Endodermal cell (in vitro differentiated cells): Measurements from ENCODE around the gene JAZF1. TPM values are rescaled to one million over a fixed set of nuclear protein-coding genes. Genes with fewer than 3 reads are reported as not detected.

ENCODE experiments used
- DNase-seq: peaks from one replicate; pipeline ENCODE4 v3.0.0-alpha.2; 2017
- H3K27ac ChIP-seq: 2 replicates; pipeline ENCODE4 v1.5.1; 2013; ENCODE audit warnings: mild to moderate bottlenecking, low read depth, low read length, moderate library complexity
- H3K27me3 ChIP-seq: 2 replicates; pipeline ENCODE4 v1.6.1; 2013; ENCODE audit warnings: mild to moderate bottlenecking, low read length, moderate library complexity; ENCODE audit not compliant: insufficient read depth, control insufficient read depth, poor library complexity, severe bottlenecking
- H3K36me3 ChIP-seq: 2 replicates; pipeline ENCODE4 v1.7.0; 2013; ENCODE audit warnings: mild to moderate bottlenecking, low read length, moderate library complexity; ENCODE audit not compliant: control insufficient read depth, insufficient read depth
- H3K4me1 ChIP-seq: one replicate; pipeline ENCODE4 v1.7.0; 2013; ENCODE audit warnings: low read length; ENCODE audit not compliant: control insufficient read depth, insufficient read depth
- H3K4me3 ChIP-seq: 2 replicates; pipeline ENCODE4 v1.5.1; 2013; ENCODE audit warnings: mild to moderate bottlenecking, low read length, moderate library complexity
- H3K9ac ChIP-seq: 2 replicates; pipeline ENCODE4 v1.6.1; 2013; ENCODE audit warnings: mild to moderate bottlenecking, low read length, moderate library complexity; ENCODE audit not compliant: poor library complexity, severe bottlenecking; ENCODE audit errors: extremely low read depth
- H3K9me3 ChIP-seq: 2 replicates; pipeline ENCODE4 v1.6.1; 2013; ENCODE audit warnings: mild to moderate bottlenecking, low read length, moderate library complexity; ENCODE audit not compliant: control insufficient read depth
- H3K27ac Mint-ChIP-seq: 2 replicates; pipeline ENCODE4 v1.8.0; 2020; ENCODE audit warnings: mixed read lengths
- H3K27me3 Mint-ChIP-seq: 2 replicates; pipeline ENCODE4 v1.8.0; 2021; ENCODE audit warnings: mild to moderate bottlenecking, mixed read lengths; ENCODE audit not compliant: insufficient read depth
- H3K36me3 Mint-ChIP-seq: 2 replicates; pipeline ENCODE4 v1.8.0; 2020; ENCODE audit warnings: low read depth, mixed read lengths
- H3K4me1 Mint-ChIP-seq: 2 replicates; pipeline ENCODE4 v1.8.0; 2020; ENCODE audit warnings: mixed read lengths
- H3K4me3 Mint-ChIP-seq: 2 replicates; pipeline ENCODE4 v1.8.0; 2020; ENCODE audit warnings: mild to moderate bottlenecking, moderate library complexity, mixed read lengths
- H3K9me3 Mint-ChIP-seq: 2 replicates; pipeline ENCODE4 v1.8.0; 2020; ENCODE audit warnings: mild to moderate bottlenecking, mixed read lengths
- CTCF ChIP-seq: fragments of 200-600 bp; sonication (generic); conservative IDR thresholded peaks from 2 replicates; pipeline ENCODE4 v1.5.0; 2021; ENCODE audit warnings: antibody characterized with exemption, mild to moderate bottlenecking
- WGBS, 2 experiments: methylation state at CpG; one replicate each; pipeline versions ENCODE4 v1.1.5 to v1.1.7; 2013; ENCODE audit warnings: missing lambda C conversion rate in 2 of 2, mixed read lengths in 1 of 2; ENCODE audit not compliant: insufficient coverage in 1 of 2, insufficient read length in 1 of 2; 5-methylcytosine and 5-hydroxymethylcytosine counted together
- total RNA-seq, 2 donors: library from RNA; stranded (reverse); fragmentation: NEBNext Ultra II Directional in 1 of 2; extraction: Animal tissue kit (Norgen Biotek cat#: 25700) in 1 of 2; gene quantifications; 2 replicates in 1 of 2; 3 replicates in 1 of 2; pipeline ENCODE4 v1.2.1, GENCODE V29; 2021

JAZF1 gene
- total RNA-seq, 2 donors from 2014 or later = 18.3 to 33.6 TPM

- TF ChIP-seq CTCF = no peak
- no peak overlapping the region for H3K4me3 Mint-ChIP-seq
- no peaks in the 10 kb centered on the region for H3K27me3 Mint-ChIP-seq
- Histone ChIP-seq H3K9ac (no peak overlapping the region), H3K27me3 (no peaks in the 10 kb centered on the region), H3K27ac (no peak overlapping the region), H3K4me1 (no peaks in the 10 kb centered on the region), H3K9me3 (no peaks in the 10 kb centered on the region), H3K36me3 (no peaks in the 10 kb centered on the region), H3K4me3 (no peak overlapping the region)
- H3K27ac Mint-ChIP-seq = no peak overlapping the region
- no peaks in the 10 kb centered on the region for H3K36me3 Mint-ChIP-seq
- no peaks in the 10 kb centered on the region for H3K4me1 Mint-ChIP-seq
- 89 to 91% methylated on average over 1 of the region's 1 CpG for WGBS, 2 experiments
- DNase-seq = no peak
- no peaks in the 10 kb centered on the region for H3K9me3 Mint-ChIP-seq
Measured at GRCh38 chr7:27960415-27960814, 220.2 kb downstream of the JAZF1 start.

GRCh38 chr7:27958933-27959548 is 221.6 kb downstream of the JAZF1 start:
- Mint-ChIP-seq H3K9me3 (no peaks in the 10 kb centered on the region), H3K4me1 (no peaks in the 10 kb centered on the region), H3K4me3 (no peak overlapping the region), H3K27ac (no peak overlapping the region), H3K36me3 (peaks cover 4% of the 10 kb centered on the region), H3K27me3 (no peaks in the 10 kb centered on the region)
- Histone ChIP-seq H3K27ac (no peak overlapping the region), H3K27me3 (no peaks in the 10 kb centered on the region), H3K9ac (no peak overlapping the region), H3K36me3 (no peaks in the 10 kb centered on the region), H3K4me1 (no peaks in the 10 kb centered on the region), H3K9me3 (no peaks in the 10 kb centered on the region), H3K4me3 (no peak overlapping the region)
- no peak for TF ChIP-seq CTCF
- no peak for DNase-seq

GRCh38 chr7:27955596-27955995 is 225.0 kb downstream of the JAZF1 start:
- no peak overlapping the region for H3K4me3 Mint-ChIP-seq
- H3K27ac Mint-ChIP-seq = no peak overlapping the region
- H3K4me1 ChIP-seq = no peaks in the 10 kb centered on the region

More at GRCh38 chr7:27955596-27955995, 225.0 kb downstream of the JAZF1 start:
- no peaks in the 10 kb centered on the region for H3K9me3 ChIP-seq
- no peaks in the 10 kb centered on the region for H3K27me3 ChIP-seq
- WGBS, 2 experiments = 91 to 100% methylated on average over 1 to 2 of the region's 2 CpGs
- peaks cover 3% of the 10 kb centered on the region for H3K27me3 Mint-ChIP-seq
- no peak overlapping the region for H3K9ac ChIP-seq
- H3K4me1 Mint-ChIP-seq = peaks cover 3% of the 10 kb centered on the region
- H3K27ac ChIP-seq = no peak overlapping the region
- H3K9me3 Mint-ChIP-seq = no peaks in the 10 kb centered on the region
- H3K4me3 ChIP-seq = no peak overlapping the region
- H3K36me3 ChIP-seq = no peaks in the 10 kb centered on the region
- peaks cover 4% of the 10 kb centered on the region for H3K36me3 Mint-ChIP-seq
- no peak for TF ChIP-seq CTCF
- DNase-seq = no peak
